GM15510 (cell line): Measurements from ENCODE around the gene DNAJC1.

ENCODE experiments used
- POLR2A ChIP-seq: IDR thresholded peaks from 3 replicates; pipeline ENCODE4 v1.6.1; 2011; ENCODE audit warnings: borderline replicate concordance; ENCODE audit not compliant: insufficient read length; ENCODE audit errors: extremely low read depth

DNAJC1 gene

GRCh38 chr10:21910798-21911197 lies 92.7 kb downstream of the DNAJC1 start:
- no peak for TF ChIP-seq POLR2A

GRCh38 chr10:21907436-21907835 lies 96.1 kb downstream of the DNAJC1 start:
- no peak for TF ChIP-seq POLR2A

- TF ChIP-seq POLR2A: no peak
Measured at GRCh38 chr10:21904930-21905329, 98.6 kb downstream of the DNAJC1 start.

- TF ChIP-seq POLR2A: no peak
Measured at GRCh38 chr10:21899736-21900135, 103.8 kb downstream of the DNAJC1 start.

- TF ChIP-seq POLR2A: no peak
Measured at GRCh38 chr10:21895932-21896331, 107.6 kb downstream of the DNAJC1 start.

GRCh38 chr10:21894648-21895342 lies 108.7 kb downstream of the DNAJC1 start:
- TF ChIP-seq POLR2A: no peak

- no peak for TF ChIP-seq POLR2A
Measured at GRCh38 chr10:21891439-21891838, 112.1 kb downstream of the DNAJC1 start.

GRCh38 chr10:21889477-21890275 lies 113.9 kb downstream of the DNAJC1 start:
- no peak for TF ChIP-seq POLR2A

- TF ChIP-seq POLR2A: no peak
Measured at GRCh38 chr10:21888959-21889358, 114.6 kb downstream of the DNAJC1 start.

GRCh38 chr10:21885940-21886339 lies 117.6 kb downstream of the DNAJC1 start:
- TF ChIP-seq POLR2A: no peak

GRCh38 chr10:21873198-21873597 lies 130.3 kb downstream of the DNAJC1 start:
- no peak for TF ChIP-seq POLR2A

- TF ChIP-seq POLR2A: no peak
Measured at GRCh38 chr10:21870849-21871248, 132.7 kb downstream of the DNAJC1 start.

- no peak for TF ChIP-seq POLR2A
Measured at GRCh38 chr10:21860718-21861117, 142.8 kb downstream of the DNAJC1 start.

- TF ChIP-seq POLR2A: no peak
Measured at GRCh38 chr10:21858455-21858854, 145.1 kb downstream of the DNAJC1 start.

GRCh38 chr10:21849607-21850006 lies 153.9 kb downstream of the DNAJC1 start:
- TF ChIP-seq POLR2A: no peak

- no peak for TF ChIP-seq POLR2A
Measured at GRCh38 chr10:21843645-21844044, 159.9 kb downstream of the DNAJC1 start.
